Smooth muscle cell (in vitro differentiated cells): Measurements from ENCODE around the gene MICU1. TPM values are rescaled to one million over a fixed set of nuclear protein-coding genes. Genes with fewer than 3 reads are reported as not detected.
"Not testable (repeated sequence)": the region's sequence is repeated elsewhere in the genome, so short reads cannot be mapped to it uniquely, and the experiment has no call there.

ENCODE experiments used
- DNase-seq: peaks from one replicate; lab custom pipeline; 2025; ENCODE audit not compliant: unreplicated experiment; lab: John Stamatoyannopoulos, UW
- H2AFZ ChIP-seq: fragments of 200-600 bp; sonication (generic); 2 replicates; pipeline ENCODE4 v1.6.0; 2016; ENCODE audit warnings: antibody characterized with exemption, low read depth, mild to moderate bottlenecking
- H3F3A ChIP-seq: fragments of 200-600 bp; sonication (generic); 2 replicates; pipeline ENCODE4 v1.6.0; 2017; ENCODE audit warnings: antibody characterized with exemption, low read depth
- H3K27ac ChIP-seq: fragments of 200-600 bp; sonication (generic); 2 replicates; pipeline ENCODE4 v1.5.1; 2016; ENCODE audit warnings: low read depth, mild to moderate bottlenecking
- H3K27me3 ChIP-seq: fragments of 200-600 bp; sonication (generic); 2 replicates; pipeline ENCODE4 v1.6.1; 2016; ENCODE audit warnings: low read depth, mild to moderate bottlenecking
- H3K36me3 ChIP-seq: fragments of 200-600 bp; sonication (generic); 2 replicates; pipeline ENCODE4 v1.5.1; 2016; ENCODE audit warnings: low read depth
- H3K4me1 ChIP-seq: fragments of 200-600 bp; sonication (generic); 2 replicates; pipeline ENCODE4 v1.5.1; 2016; ENCODE audit warnings: low read depth
- H3K4me2 ChIP-seq: fragments of 200-600 bp; sonication (generic); 2 replicates; pipeline ENCODE4 v1.6.0; 2016; ENCODE audit warnings: mild to moderate bottlenecking
- H3K4me3 ChIP-seq: fragments of 200-600 bp; sonication (generic); 2 replicates; pipeline ENCODE4 v1.5.1; 2016; ENCODE audit warnings: mild to moderate bottlenecking
- H3K79me2 ChIP-seq: fragments of 200-600 bp; sonication (generic); 2 replicates; pipeline ENCODE4 v1.6.0; 2016; ENCODE audit warnings: low read depth, mild to moderate bottlenecking
- H3K9ac ChIP-seq: fragments of 200-600 bp; sonication (generic); 2 replicates; pipeline ENCODE4 v1.6.0; 2016; ENCODE audit warnings: low read depth
- H3K9me3 ChIP-seq: fragments of 200-600 bp; sonication (generic); replicated peaks from 2 replicates; pipeline ENCODE4 v1.5.1; 2016; ENCODE audit warnings: low read depth
- H4K20me1 ChIP-seq: fragments of 200-600 bp; sonication (generic); 2 replicates; pipeline ENCODE4 v1.6.0; 2016; ENCODE audit warnings: low read depth
- CTCF ChIP-seq: fragments of 200-600 bp; sonication (generic); IDR thresholded peaks from 2 replicates; pipeline ENCODE4 v1.5.1; 2017; ENCODE audit warnings: borderline replicate concordance, mild to moderate bottlenecking, antibody characterized with exemption; ENCODE audit not compliant: insufficient read depth, poor library complexity, severe bottlenecking
- WGBS: methylation state at CpG from one replicate; pipeline ENCODE4 v1.1.7; 2016; ENCODE audit warnings: low lambda C conversion rate; 5-methylcytosine and 5-hydroxymethylcytosine counted together
- polyA plus RNA-seq: library from polyadenylated mRNA; unstranded; fragments of >200 nt; fragmentation: Nextera tagmentation; extraction: Ambion mirVana; gene quantifications from 2 replicates; pipeline ENCODE4 v1.2.1, GENCODE V29; 2016
- total RNA-seq: library from RNA; depleted of rRNA; stranded (reverse); fragments of >200 nt; gene quantifications from 2 replicates; pipeline ENCODE4 v1.2.3, GENCODE V29; 2014

MICU1 gene
- total and polyA plus RNA-seq, 2 experiments from 2014 or later = 35.0 to 35.1 TPM

- no peaks in the 10 kb centered on the region for H3K4me1 ChIP-seq
- no peaks in the 10 kb centered on the region for H3K79me2 ChIP-seq
Measured at GRCh38 chr10:72445851-72446250, 180.0 kb downstream of the MICU1 start.

DNA sequence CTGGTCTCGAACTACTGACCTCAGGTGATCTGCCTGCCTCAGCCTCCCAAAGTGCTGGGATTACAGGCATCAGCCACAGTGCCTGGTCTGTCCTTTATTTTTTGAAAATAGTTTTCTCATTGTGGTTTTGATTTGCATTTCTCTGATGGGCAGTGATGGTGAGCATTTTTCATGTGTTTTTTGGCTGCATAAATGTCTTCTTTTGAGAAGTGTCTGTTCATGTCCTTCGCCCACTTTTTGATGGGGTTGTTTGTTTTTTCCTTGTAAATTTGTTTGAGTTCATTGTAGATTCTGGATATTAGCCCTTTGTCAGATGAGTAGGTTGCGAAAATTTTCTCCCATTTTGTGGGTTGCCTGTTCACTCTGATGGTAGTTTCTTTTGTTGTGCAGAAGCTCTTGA is 182.9 kb downstream of the MICU1 start:
- WGBS = 100% methylated on average over 2 of the region's 3 CpGs

More at GRCh38 chr10:72445851-72446250, 180.0 kb downstream of the MICU1 start:
- H3K9me3 ChIP-seq = no peaks in the 10 kb centered on the region
- H4K20me1 ChIP-seq = no peaks in the 10 kb centered on the region
- 94% methylated on average over 3 of the region's 3 CpGs for WGBS
- no peak overlapping the region for H3K4me3 ChIP-seq
- H3K27me3 ChIP-seq = no peaks in the 10 kb centered on the region
- peaks cover 3% of the 10 kb centered on the region for H3K36me3 ChIP-seq
- H3K4me2 ChIP-seq = no peak overlapping the region
- H3K9ac ChIP-seq = no peak overlapping the region
- H2AFZ ChIP-seq = no peak overlapping the region
- no peak for DNase-seq
- H3F3A ChIP-seq = no peaks in the 10 kb centered on the region
- no peak overlapping the region for H3K27ac ChIP-seq
- no peak for TF ChIP-seq CTCF

GRCh38 chr10:72435570-72435969 is 190.3 kb downstream of the MICU1 start:
- 93% methylated on average over 12 of the region's 12 CpGs for WGBS
- H3K9ac ChIP-seq = no peak overlapping the region
- H3K4me2 ChIP-seq = no peak overlapping the region
- no peaks in the 10 kb centered on the region for H3K27me3 ChIP-seq
- H3K9me3 ChIP-seq = no peaks in the 10 kb centered on the region
- no peak overlapping the region for H3K27ac ChIP-seq
- no peaks in the 10 kb centered on the region for H3K4me1 ChIP-seq
- no peaks in the 10 kb centered on the region for H4K20me1 ChIP-seq
- H2AFZ ChIP-seq = no peak overlapping the region
- no peak for DNase-seq
- no peaks in the 10 kb centered on the region for H3K36me3 ChIP-seq
- no peak for TF ChIP-seq CTCF
- H3F3A ChIP-seq = no peaks in the 10 kb centered on the region
- H3K79me2 ChIP-seq = no peaks in the 10 kb centered on the region
- H3K4me3 ChIP-seq = no peak overlapping the region

More for the DNA sequence above, 182.9 kb downstream of the MICU1 start:
- H3K9ac ChIP-seq, H3K27ac ChIP-seq, H3K4me2 ChIP-seq, DNase-seq, H2AFZ ChIP-seq, H4K20me1 ChIP-seq, H3K4me3 ChIP-seq, H3K36me3 ChIP-seq, H3F3A ChIP-seq, H3K9me3 ChIP-seq, H3K4me1 ChIP-seq, H3K79me2 ChIP-seq, H3K27me3 ChIP-seq: not testable (repeated sequence)

DNA sequence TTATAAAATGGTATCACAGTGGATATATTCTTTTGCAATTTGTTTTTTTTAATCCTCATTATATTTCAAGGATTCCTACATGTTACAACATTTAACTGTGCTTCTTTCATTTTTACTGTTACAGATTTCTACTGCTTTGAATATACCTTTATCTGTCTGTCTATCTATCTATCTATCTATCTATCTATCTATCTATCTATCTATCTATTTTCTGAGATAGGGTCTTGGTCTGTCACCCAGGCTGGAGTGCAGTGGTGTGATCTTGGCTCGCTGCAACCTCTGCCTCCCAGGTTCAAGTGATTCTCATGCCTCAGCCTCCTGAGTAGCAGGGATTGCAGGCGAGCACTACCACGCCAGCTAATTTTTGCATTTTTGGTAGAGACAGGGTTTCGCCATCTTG is 194.9 kb downstream of the MICU1 start:
- H3K9me3 ChIP-seq, DNase-seq: not testable (repeated sequence)
- WGBS = 96% methylated on average over 4 of the region's 4 CpGs

GRCh38 chr10:72429931-72430330 is 195.9 kb downstream of the MICU1 start:
- H3K79me2 ChIP-seq = no peaks in the 10 kb centered on the region
- no peaks in the 10 kb centered on the region for H3K9me3 ChIP-seq
- no peaks in the 10 kb centered on the region for H3K27me3 ChIP-seq
- 95% methylated on average over 1 of the region's 1 CpG for WGBS
- H3K4me2 ChIP-seq = no peak overlapping the region
- DNase-seq = no peak
- H3F3A ChIP-seq = no peaks in the 10 kb centered on the region
- no peaks in the 10 kb centered on the region for H3K36me3 ChIP-seq
- no peak for TF ChIP-seq CTCF
- no peak overlapping the region for H3K27ac ChIP-seq
- H2AFZ ChIP-seq = no peak overlapping the region
- H3K4me3 ChIP-seq = no peak overlapping the region
- H3K4me1 ChIP-seq = peaks cover 20% of the 10 kb centered on the region
- H4K20me1 ChIP-seq = no peaks in the 10 kb centered on the region
- H3K9ac ChIP-seq = no peak overlapping the region

More for the DNA sequence above, 194.9 kb downstream of the MICU1 start:
- not testable (repeated sequence) for H3K27ac ChIP-seq, H4K20me1 ChIP-seq, H3K4me3 ChIP-seq, H3F3A ChIP-seq, H3K4me2 ChIP-seq, H3K79me2 ChIP-seq, H2AFZ ChIP-seq, H3K36me3 ChIP-seq, H3K27me3 ChIP-seq, H3K9ac ChIP-seq
- H3K4me1 ChIP-seq = peaks cover 10% of the 10 kb centered on the region
